ENCODE results near the gene IL12RB2. TPM values are rescaled to one million over a fixed set of nuclear protein-coding genes. Genes with fewer than 3 reads are reported as not detected.

The IL12RB2 gene
- total and polyA plus RNA-seq, 2 donors (not counting 3 experiments of a cell fraction or from before 2014, with no cell fraction given) = 0.42 TPM; not detected in 1

DNA sequence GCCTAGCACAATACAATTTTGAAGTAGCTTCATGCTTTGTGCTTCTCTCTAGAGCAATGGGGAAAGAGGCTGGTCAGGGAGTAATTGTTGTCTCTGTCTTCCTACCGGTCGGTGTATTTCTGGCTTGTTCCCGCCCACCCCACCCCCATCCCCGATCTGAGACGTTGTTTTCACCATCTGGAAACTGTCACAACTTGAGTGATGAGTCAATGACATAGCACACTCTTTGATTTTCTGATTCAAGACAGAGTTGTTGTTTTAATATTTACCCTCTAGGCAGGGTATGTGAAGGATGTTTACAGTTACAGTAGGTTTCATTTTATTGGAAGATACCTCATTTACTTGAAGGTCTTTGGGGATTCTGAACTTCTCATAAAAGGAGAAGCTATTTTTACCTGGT lies 7.0 kb downstream of the IL12RB2 start:
- Histone ChIP-seq H3K4me1 (ENCODE audit: control insufficient read depth, extremely low read depth, insufficient read depth, low read length) (no peaks in the 10 kb centered on the region), H3K9me1 (replicated peaks; ENCODE audit: control insufficient read depth, extremely low read depth, insufficient read depth, low read length) (no peaks in the 10 kb centered on the region), H3K27ac (ENCODE audit: insufficient read depth, low read depth, low read length) (no peak overlapping the region), H4K20me1 (replicated peaks; ENCODE audit: control insufficient read depth, extremely low read depth, insufficient read depth, low read length) (no peaks in the 10 kb centered on the region), H2AFZ (ENCODE audit: low read depth, low read length) (no peak overlapping the region), H3K4me2 (ENCODE audit: insufficient read depth, low read length) (no peak overlapping the region), H3K9me3 (replicated peaks; ENCODE audit: control insufficient read depth, insufficient read depth, low read length) (no peaks in the 10 kb centered on the region), H3K4me3 (replicated peaks in 1 of 3; ENCODE audit: insufficient read depth in 1 of 3, low read depth in 1 of 3, low read length in 3 of 3) (no peak overlapping the region), H3K9ac (replicated peaks; ENCODE audit: extremely low read depth, insufficient read depth, low read length) (no peak overlapping the region), H3K36me3 (ENCODE audit: control insufficient read depth in 2 of 2, extremely low read depth in 1 of 2, insufficient read depth in 2 of 2, low read length in 2 of 2) (no peaks in the 10 kb centered on the region), H3K27me3 (ENCODE audit: control insufficient read depth in 2 of 2, insufficient read depth in 2 of 2, low read length in 2 of 2) (peaks cover 24 to 35% of the 10 kb centered on the region in 2 experiments), H3K79me2 (ENCODE audit: control insufficient read depth, insufficient read depth, low read length) (no peaks in the 10 kb centered on the region)
- ChIA-PET POLR2A (no interaction called here), CTCF (no interaction called here)
- no peak for TF ChIP-seq EZH2 (IDR thresholded peaks at IDR 0.05; ENCODE audit: borderline replicate concordance, low read depth, low read length, severe bottlenecking)
- no peak for TF ChIP-seq FOS (IDR thresholded peaks at IDR 0.05; ENCODE audit: borderline replicate concordance, insufficient read depth, low read length)
- no peak for TF ChIP-seq JUN (IDR thresholded peaks at IDR 0.05; ENCODE audit: borderline replicate concordance, insufficient read depth, insufficient read length, low read depth)
- TF ChIP-seq GATA2 (IDR thresholded peaks at IDR 0.05; ENCODE audit: insufficient read depth, insufficient read length, low read depth, low read length) = no peak
- TF ChIP-seq POLR2AphosphoS5 (IDR thresholded peaks at IDR 0.05; ENCODE audit: insufficient read depth, low read depth, low read length) = no peak
- TF ChIP-seq POLR2A (IDR thresholded peaks at IDR 0.05; ENCODE audit: low read depth, low read length) = no peak
- TF ChIP-seq MYC (IDR thresholded peaks at IDR 0.05; ENCODE audit: low read depth, low read length) = no peak
- TF ChIP-seq, protein P1, sequence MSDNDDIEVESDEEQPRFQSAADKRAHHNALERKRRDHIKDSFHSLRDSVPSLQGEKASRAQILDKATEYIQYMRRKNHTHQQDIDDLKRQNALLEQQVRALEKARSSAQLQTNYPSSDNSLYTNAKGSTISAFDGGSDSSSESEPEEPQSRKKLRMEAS (IDR thresholded peaks at IDR 0.05; ENCODE audit: insufficient read depth, insufficient read length) = no peak
- TF ChIP-seq, protein P2, sequence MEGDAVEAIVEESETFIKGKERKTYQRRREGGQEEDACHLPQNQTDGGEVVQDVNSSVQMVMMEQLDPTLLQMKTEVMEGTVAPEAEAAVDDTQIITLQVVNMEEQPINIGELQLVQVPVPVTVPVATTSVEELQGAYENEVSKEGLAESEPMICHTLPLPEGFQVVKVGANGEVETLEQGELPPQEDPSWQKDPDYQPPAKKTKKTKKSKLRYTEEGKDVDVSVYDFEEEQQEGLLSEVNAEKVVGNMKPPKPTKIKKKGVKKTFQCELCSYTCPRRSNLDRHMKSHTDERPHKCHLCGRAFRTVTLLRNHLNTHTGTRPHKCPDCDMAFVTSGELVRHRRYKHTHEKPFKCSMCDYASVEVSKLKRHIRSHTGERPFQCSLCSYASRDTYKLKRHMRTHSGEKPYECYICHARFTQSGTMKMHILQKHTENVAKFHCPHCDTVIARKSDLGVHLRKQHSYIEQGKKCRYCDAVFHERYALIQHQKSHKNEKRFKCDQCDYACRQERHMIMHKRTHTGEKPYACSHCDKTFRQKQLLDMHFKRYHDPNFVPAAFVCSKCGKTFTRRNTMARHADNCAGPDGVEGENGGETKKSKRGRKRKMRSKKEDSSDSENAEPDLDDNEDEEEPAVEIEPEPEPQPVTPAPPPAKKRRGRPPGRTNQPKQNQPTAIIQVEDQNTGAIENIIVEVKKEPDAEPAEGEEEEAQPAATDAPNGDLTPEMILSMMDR (IDR thresholded peaks at IDR 0.05; ENCODE audit: extremely low read depth in 1 of 2, insufficient read depth in 1 of 2, low read depth in 1 of 2, low read length in 2 of 2) = no peak
- intact Hi-C loops (cut with micrococcal nuclease) = no loop called here
- no TSS peak for BruUV-seq (replicated peaks)
- FAIRE-seq (no peak), DNase-seq (ENCODE audit: low read depth, low spot score) (no peak)
- dilution Hi-C loops (cut with MboI; ENCODE audit: extremely low pct_ligation_motif_present, low sequenced_read_pairs) = no loop called here

Data from endothelial cell of umbilical vein (primary cell).